ENCODE results near the gene STPG3. TPM values are rescaled to one million over a fixed set of nuclear protein-coding genes. Genes with fewer than 3 reads are reported as not detected.

Gene STPG3
- total and polyA plus RNA-seq, 2 of the 4 experiments (the other 2 are of a cell fraction) = not detected

DNA sequence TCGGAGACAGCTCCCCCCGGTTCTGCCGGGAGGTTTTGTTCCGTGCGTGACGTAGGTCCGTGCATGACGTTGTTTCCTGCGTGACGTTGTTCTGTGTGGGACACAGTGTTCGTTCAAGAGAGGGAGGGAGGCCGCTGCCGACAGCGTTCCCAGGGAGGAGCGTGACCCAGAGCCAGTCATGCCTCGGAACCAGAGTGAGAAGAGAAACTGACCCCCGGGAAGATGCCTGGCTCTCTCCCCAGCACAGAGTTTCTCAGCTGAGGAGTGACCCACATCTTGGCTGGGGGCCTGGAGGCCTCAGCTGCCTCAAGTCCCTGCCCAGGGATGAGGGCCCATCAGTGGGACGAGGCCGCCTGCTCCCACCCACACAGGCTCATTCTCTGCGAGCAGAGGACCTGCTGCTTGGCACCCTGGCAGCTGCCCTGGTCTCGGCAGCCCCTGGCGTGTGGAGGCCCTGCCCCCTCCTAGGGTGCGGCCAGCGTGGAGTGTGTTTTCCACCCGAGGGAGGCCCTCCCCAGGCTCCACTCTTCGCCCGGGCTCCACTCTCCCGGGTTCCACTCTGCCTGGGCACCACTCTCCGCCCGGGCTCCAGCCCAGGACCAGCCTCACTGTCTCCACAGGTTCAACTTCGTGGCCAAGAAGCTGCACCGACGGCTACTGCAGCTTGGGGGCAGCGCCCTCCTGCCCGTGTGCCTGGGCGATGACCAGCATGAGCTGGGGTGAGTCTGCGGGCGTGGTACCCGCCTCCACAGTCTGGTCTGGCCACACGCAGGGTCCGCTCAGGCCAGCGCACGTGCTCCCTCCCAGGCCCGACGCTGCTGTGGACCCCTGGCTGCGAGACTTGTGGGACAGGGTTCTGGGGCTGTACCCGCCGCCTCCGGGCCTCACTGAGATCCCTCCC lies 37.7 kb upstream of the STPG3 start:
- dilution Hi-C loops (cut with HindIII; ENCODE audit: low sequenced_read_pairs, unreplicated experiment) (no loop called here), in situ Hi-C loops (cut with MboI; ENCODE audit: low sequenced_read_pairs) (no loop called here), intact Hi-C loops (cut with micrococcal nuclease) (no loop called here)
- H3K79me1 ChIP-seq (ENCODE audit: low read depth in 1 of 2, low read length in 2 of 2) = peaks cover 2 to 3% of the 10 kb centered on the region in 2 experiments; a peak in 2 of 4 replicates
- no peak overlapping the region for H3K18ac ChIP-seq (ENCODE audit: low read depth, low read length)
- H3K56ac ChIP-seq (ENCODE audit: extremely low read depth, insufficient read depth, low read length) = no peak overlapping the region
- H3K27ac ChIP-seq (ENCODE audit: insufficient read depth, low read length) = no peak overlapping the region
- H3K9ac ChIP-seq (ENCODE audit: low read depth, low read length) = no peak overlapping the region
- H2BK120ac ChIP-seq (ENCODE audit: low read depth, low read length) = no peak overlapping the region
- H2AK9ac ChIP-seq (replicated peaks; ENCODE audit: low read depth, low read length, poor library complexity) = peak overlapping the region; percentile 28
- H3K4ac ChIP-seq (ENCODE audit: low read depth, low read length) = no peak overlapping the region
- ChIA-PET CTCF (no interaction called here), POLR2A (ENCODE audit: unreplicated experiment) (interaction anchor here (0.5 kb wide), 1 partner anchor 23 kb away, joined by 3 read pairs; no protein-coding TSS in a partner anchor)
- H2AFZ ChIP-seq (replicated peaks; ENCODE audit: low read length, poor library complexity) = no peak overlapping the region
- no peak for TF ChIP-seq NFE2L2 (IDR thresholded peaks at IDR 0.05; ENCODE audit: low read depth, low read length)
- no peak for TF ChIP-seq MXI1 (IDR thresholded peaks at IDR 0.05; ENCODE audit: borderline replicate concordance, low read depth, low read length)
- TF ChIP-seq, protein P1, sequence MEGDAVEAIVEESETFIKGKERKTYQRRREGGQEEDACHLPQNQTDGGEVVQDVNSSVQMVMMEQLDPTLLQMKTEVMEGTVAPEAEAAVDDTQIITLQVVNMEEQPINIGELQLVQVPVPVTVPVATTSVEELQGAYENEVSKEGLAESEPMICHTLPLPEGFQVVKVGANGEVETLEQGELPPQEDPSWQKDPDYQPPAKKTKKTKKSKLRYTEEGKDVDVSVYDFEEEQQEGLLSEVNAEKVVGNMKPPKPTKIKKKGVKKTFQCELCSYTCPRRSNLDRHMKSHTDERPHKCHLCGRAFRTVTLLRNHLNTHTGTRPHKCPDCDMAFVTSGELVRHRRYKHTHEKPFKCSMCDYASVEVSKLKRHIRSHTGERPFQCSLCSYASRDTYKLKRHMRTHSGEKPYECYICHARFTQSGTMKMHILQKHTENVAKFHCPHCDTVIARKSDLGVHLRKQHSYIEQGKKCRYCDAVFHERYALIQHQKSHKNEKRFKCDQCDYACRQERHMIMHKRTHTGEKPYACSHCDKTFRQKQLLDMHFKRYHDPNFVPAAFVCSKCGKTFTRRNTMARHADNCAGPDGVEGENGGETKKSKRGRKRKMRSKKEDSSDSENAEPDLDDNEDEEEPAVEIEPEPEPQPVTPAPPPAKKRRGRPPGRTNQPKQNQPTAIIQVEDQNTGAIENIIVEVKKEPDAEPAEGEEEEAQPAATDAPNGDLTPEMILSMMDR (conservative IDR thresholded peaks at IDR 0.05; ENCODE audit: low read depth, low read length) = peak; percentile 15; the same call in 1 of the 2 replicates
- no peak for TF ChIP-seq CEBPB (IDR thresholded peaks at IDR 0.05; ENCODE audit: low read depth, low read length)
- TF ChIP-seq, protein P2, sequence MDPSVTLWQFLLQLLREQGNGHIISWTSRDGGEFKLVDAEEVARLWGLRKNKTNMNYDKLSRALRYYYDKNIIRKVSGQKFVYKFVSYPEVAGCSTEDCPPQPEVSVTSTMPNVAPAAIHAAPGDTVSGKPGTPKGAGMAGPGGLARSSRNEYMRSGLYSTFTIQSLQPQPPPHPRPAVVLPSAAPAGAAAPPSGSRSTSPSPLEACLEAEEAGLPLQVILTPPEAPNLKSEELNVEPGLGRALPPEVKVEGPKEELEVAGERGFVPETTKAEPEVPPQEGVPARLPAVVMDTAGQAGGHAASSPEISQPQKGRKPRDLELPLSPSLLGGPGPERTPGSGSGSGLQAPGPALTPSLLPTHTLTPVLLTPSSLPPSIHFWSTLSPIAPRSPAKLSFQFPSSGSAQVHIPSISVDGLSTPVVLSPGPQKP (IDR thresholded peaks at IDR 0.05; ENCODE audit: borderline replicate concordance, low read depth, low read length) = no peak
- TF ChIP-seq POLR2A (IDR thresholded peaks at IDR 0.05; ENCODE audit: low read depth, low read length) = no peak
- no peak for TF ChIP-seq SMC3 (IDR thresholded peaks at IDR 0.05; ENCODE audit: low read depth, low read length)
- TF ChIP-seq MAZ (IDR thresholded peaks at IDR 0.05; ENCODE audit: borderline replicate concordance, low read depth, low read length) = no peak
- no peak for TF ChIP-seq CHD1 (IDR thresholded peaks at IDR 0.05; ENCODE audit: low read depth, low read length)
- H2BK15ac ChIP-seq (ENCODE audit: low read depth, low read length) = no peak overlapping the region
- no peak overlapping the region for H3K14ac ChIP-seq (replicated peaks; ENCODE audit: low read depth, low read length)
- H3K4me2 ChIP-seq (ENCODE audit: low read depth, low read length) = no peak overlapping the region
- no peak overlapping the region for H3K4me3 ChIP-seq (ENCODE audit: insufficient read depth, low read depth, low read length)
- 93% methylated on average over 34 of the region's 49 CpGs; no CpG with 5 or more reads in 1 of the 2 experiments for WGBS, 2 experiments (ENCODE audit: extremely low coverage in 2 of 2, insufficient read length in 1 of 2)
- no peak overlapping the region for H4K8ac ChIP-seq (ENCODE audit: low read depth in 2 of 2, low read length in 2 of 2)
- H3K9me1 ChIP-seq (ENCODE audit: insufficient read depth, low read length) = no peaks in the 10 kb centered on the region
- H4K91ac ChIP-seq (ENCODE audit: insufficient read depth, low read depth, low read length) = no peak overlapping the region
- no peak for DNase-seq
- no peak overlapping the region for H2BK5ac ChIP-seq (ENCODE audit: low read depth, low read length, poor library complexity, severe bottlenecking)
- H3K4me1 ChIP-seq (ENCODE audit: control insufficient read depth, insufficient read depth, low read length) = no peaks in the 10 kb centered on the region
- no peaks in the 10 kb centered on the region for H3K27me3 ChIP-seq (ENCODE audit: control insufficient read depth, insufficient read depth, low read length)
- H3K23ac ChIP-seq (ENCODE audit: low read depth, low read length) = no peak overlapping the region
- no TSS peak for BruUV-seq (replicated peaks)
- no peak overlapping the region for H4K5ac ChIP-seq (ENCODE audit: low read depth, low read length)
- no peaks in the 10 kb centered on the region for H4K20me1 ChIP-seq (ENCODE audit: insufficient read depth, low read length)
- H3K36me3 ChIP-seq (ENCODE audit: control insufficient read depth, insufficient read depth, low read length) = peaks cover 21% of the 10 kb centered on the region
- H2AK5ac ChIP-seq (ENCODE audit: low read depth, low read length) = no peak overlapping the region
- H3K9me3 ChIP-seq (ENCODE audit: control insufficient read depth, insufficient read depth, low read length) = no peaks in the 10 kb centered on the region
- H2BK20ac ChIP-seq (ENCODE audit: low read depth, low read length) = no peak overlapping the region
- ATAC-seq (ENCODE audit: low read depth) = no peak

Measured in IMR-90 (cell line).